WI38 (cell line): ENCODE measurements around the gene NMNAT2.

Source experiments
- H3K4me3 ChIP-seq: 2 replicates; pipeline ENCODE4 v1.5.1; 2011; ENCODE audit warnings: low read depth, mild to moderate bottlenecking, control low read depth, low read length
- CTCF ChIP-seq: IDR thresholded peaks from 2 replicates; pipeline ENCODE4 v1.5.1; 2012; ENCODE audit warnings: low read depth, mild to moderate bottlenecking, control low read depth, low read length

NMNAT2 gene

GRCh38 chr1:183419399-183419798, 1.2 kb upstream of the NMNAT2 start:
- TF ChIP-seq CTCF = no peak

GRCh38 chr1:183418696-183419095, 516 bp upstream of the NMNAT2 start:
- no peak for TF ChIP-seq CTCF
- H3K4me3 ChIP-seq = no peak overlapping the region

More at GRCh38 chr1:183419399-183419798, 1.2 kb upstream of the NMNAT2 start:
- no peak overlapping the region for H3K4me3 ChIP-seq

- no peak for TF ChIP-seq CTCF
- no peak overlapping the region for H3K4me3 ChIP-seq
These were observed 1.1 kb downstream of the NMNAT2 start for GRCh38 chr1:183416850-183417771.

GRCh38 chr1:183414365-183414764, 3.8 kb downstream of the NMNAT2 start:
- H3K4me3 ChIP-seq = no peak overlapping the region
- TF ChIP-seq CTCF = no peak

- TF ChIP-seq CTCF = no peak
- no peak overlapping the region for H3K4me3 ChIP-seq
These were observed 7.1 kb downstream of the NMNAT2 start for GRCh38 chr1:183411091-183411490.

- H3K4me3 ChIP-seq = no peak overlapping the region
- TF ChIP-seq CTCF = no peak
These were observed 10.2 kb downstream of the NMNAT2 start for GRCh38 chr1:183407961-183408360.

GRCh38 chr1:183407474-183407873, 10.7 kb downstream of the NMNAT2 start:
- TF ChIP-seq CTCF = no peak
- H3K4me3 ChIP-seq = no peak overlapping the region
